RWPE1 (cell line): ENCODE data around the gene PDSS1.

Experiments
- CTCF ChIA-PET: fragments of 350-600 bp; sonication (Branson Sonifier 250); formaldehyde crosslinking; extraction: SDS; loops from one replicate; lab custom pipeline; 2021; lab: Yijun Ruan, JAX
- POLR2A ChIA-PET: fragments of 400-600 bp; formaldehyde crosslinking; extraction: SDS; loops from one replicate; lab custom pipeline; 2020; ENCODE audit warnings: antibody characterized with exemption; ENCODE audit not compliant: low non-redundant PET; lab: Yijun Ruan, JAX
- DNase-seq: peaks from one replicate; pipeline ENCODE4 v3.0.0; 2012; ENCODE audit warnings: low spot score
- H3K27ac ChIP-seq: fragments of 450-650 bp; 2 replicates; pipeline ENCODE4 v1.5.1; 2017
- CTCF ChIP-seq: fragments of 450-650 bp; conservative IDR thresholded peaks from 2 replicates; pipeline ENCODE4 v1.5.1; 2017; ENCODE audit warnings: low read depth, mild to moderate bottlenecking

PDSS1 gene

GRCh38 chr10:26743091-26743490, 45.6 kb downstream of the PDSS1 start:
- POLR2A ChIA-PET = no interaction called here
- no peak for DNase-seq
- CTCF ChIA-PET = no interaction called here
- no peak overlapping the region for H3K27ac ChIP-seq
- TF ChIP-seq CTCF = no peak

GRCh38 chr10:26743841-26744240, 46.3 kb downstream of the PDSS1 start:
- ChIA-PET CTCF (no interaction called here), POLR2A (no interaction called here)
- no peak overlapping the region for H3K27ac ChIP-seq
- no peak for TF ChIP-seq CTCF
- DNase-seq = no peak

- ChIA-PET CTCF (interaction anchor here (0.7 kb wide), 1 partner anchor 335 kb away, joined by 4 read pairs; no protein-coding TSS in a partner anchor), POLR2A (no interaction called here)
- H3K27ac ChIP-seq = no peak overlapping the region
- TF ChIP-seq CTCF = no peak
- no peak for DNase-seq
Observed at GRCh38 chr10:26746061-26746460, 48.6 kb downstream of the PDSS1 start.

- no peak overlapping the region for H3K27ac ChIP-seq
- ChIA-PET CTCF (interaction anchor here (0.5 to 1.3 kb wide), 5 partner anchors 11 to 126 kb away, joined by 3 to 4 read pairs (median 3); no protein-coding TSS in a partner anchor), POLR2A (no interaction called here)
- DNase-seq = peak; percentile 46
- TF ChIP-seq CTCF = no peak
Observed at GRCh38 chr10:26755443-26755903, 58.0 kb downstream of the PDSS1 start.

- no peak for TF ChIP-seq CTCF
- no peak for DNase-seq
- ChIA-PET POLR2A (no interaction called here), CTCF (no interaction called here)
- H3K27ac ChIP-seq = no peak overlapping the region
Observed at GRCh38 chr10:26759008-26759407, 61.5 kb downstream of the PDSS1 start.

GRCh38 chr10:26765549-26765948, 68.0 kb downstream of the PDSS1 start:
- TF ChIP-seq CTCF = no peak
- no peak overlapping the region for H3K27ac ChIP-seq
- CTCF ChIA-PET = no interaction called here
- no peak for DNase-seq
- POLR2A ChIA-PET = interaction anchor here (0.6 kb wide), 1 partner anchor 285 kb away, joined by 3 read pairs; no protein-coding TSS in a partner anchor
